Mesenchymal stem cell (in vitro differentiated cells and primary cell): ENCODE data around the gene TLCD1.
A peak's percentile ranks its signal among the peaks of the same experiment; 100 is the strongest.

Experiments
- DNase-seq: peaks from one replicate; pipeline ENCODE4 v3.0.0-alpha.2; 2013
- H2AFZ ChIP-seq: one replicate; pipeline ENCODE4 v1.6.1; 2013; ENCODE audit warnings: low read depth, mild to moderate bottlenecking, control low read depth, inconsistent platforms, low read length, moderate library complexity
- H2AK5ac ChIP-seq: 2 replicates; pipeline ENCODE4 v1.6.1; 2013; ENCODE audit warnings: low read length, moderate library complexity, mild to moderate bottlenecking, inconsistent platforms; ENCODE audit not compliant: severe bottlenecking
- H2BK120ac ChIP-seq: one replicate; pipeline ENCODE4 v1.6.1; 2013; ENCODE audit warnings: low read depth, mild to moderate bottlenecking, inconsistent platforms, low read length, moderate library complexity
- H2BK12ac ChIP-seq, 2 experiments: one replicate each; pipeline ENCODE4 v1.6.1; 2013; ENCODE audit warnings: inconsistent platforms in 2 of 2, low read length in 2 of 2, mild to moderate bottlenecking in 2 of 2, moderate library complexity in 2 of 2, control low read depth in 1 of 2
- H2BK15ac ChIP-seq: one replicate; pipeline ENCODE4 v1.6.1; 2013; ENCODE audit warnings: mild to moderate bottlenecking, low read depth, inconsistent platforms; ENCODE audit not compliant: poor library complexity, severe bottlenecking
- H2BK5ac ChIP-seq: 2 replicates; pipeline ENCODE4 v1.6.1; 2013; ENCODE audit warnings: low read depth, mild to moderate bottlenecking, low read length, control low read depth, inconsistent platforms; ENCODE audit not compliant: poor library complexity, severe bottlenecking
- H3K14ac ChIP-seq, 2 experiments: one replicate each; pipeline ENCODE4 v1.6.1; 2013; ENCODE audit warnings: inconsistent platforms in 2 of 2, low read length in 2 of 2, control low read depth in 1 of 2, mild to moderate bottlenecking in 1 of 2, moderate library complexity in 1 of 2
- H3K18ac ChIP-seq, 2 experiments: one replicate each; pipeline ENCODE4 v1.6.1; 2013; ENCODE audit warnings: inconsistent platforms in 2 of 2, low read length in 2 of 2, control low read depth in 1 of 2, low read depth in 1 of 2, mild to moderate bottlenecking in 1 of 2
- H3K23ac ChIP-seq, 2 experiments: one replicate each; pipeline ENCODE4 v1.6.1; 2013; ENCODE audit warnings: inconsistent platforms in 2 of 2, low read length in 2 of 2, mild to moderate bottlenecking in 2 of 2, moderate library complexity in 2 of 2, control low read depth in 1 of 2
- H3K27ac ChIP-seq: 2 replicates; pipeline ENCODE4 v1.5.1; 2013; ENCODE audit warnings: mild to moderate bottlenecking, moderate library complexity, low read length, control low read depth, inconsistent platforms; ENCODE audit not compliant: poor library complexity, severe bottlenecking
- H3K27me3 ChIP-seq, 2 experiments: 2 replicates each; pipeline versions ENCODE4 v1.6.1 to v1.7.0; 2013; ENCODE audit warnings: low read length in 2 of 2, mild to moderate bottlenecking in 2 of 2, moderate library complexity in 2 of 2, control low read depth in 1 of 2, inconsistent platforms in 1 of 2; ENCODE audit not compliant: control insufficient read depth in 1 of 2, insufficient read depth in 1 of 2
- H3K36me3 ChIP-seq, 2 experiments: 2 replicates each; pipeline versions ENCODE4 v1.6.1 to v1.7.0; 2013; ENCODE audit warnings: low read length in 2 of 2, control low read depth in 1 of 2, inconsistent platforms in 1 of 2, low read depth in 1 of 2, mild to moderate bottlenecking in 1 of 2; ENCODE audit not compliant: insufficient read depth in 2 of 2, control insufficient read depth in 1 of 2
- H3K4ac ChIP-seq, 2 experiments: one replicate each; pipeline ENCODE4 v1.6.1; 2013; ENCODE audit warnings: inconsistent platforms in 2 of 2, low read length in 2 of 2, mild to moderate bottlenecking in 2 of 2, moderate library complexity in 2 of 2, control low read depth in 1 of 2, low read depth in 1 of 2
- H3K4me1 ChIP-seq: 2 replicates; pipeline ENCODE4 v1.6.1; 2013; ENCODE audit warnings: low read depth, low read length, control low read depth; ENCODE audit not compliant: control insufficient read depth, insufficient read depth
- H3K4me2 ChIP-seq: 2 replicates; pipeline ENCODE4 v1.6.1; 2013; ENCODE audit warnings: low read length, mild to moderate bottlenecking, inconsistent platforms; ENCODE audit not compliant: poor library complexity, severe bottlenecking
- H3K4me3 ChIP-seq, 2 experiments: 2 replicates each; pipeline versions ENCODE4 v1.5.1 to v1.7.0; 2013; ENCODE audit warnings: low read length in 2 of 2, mild to moderate bottlenecking in 2 of 2, control low read depth in 1 of 2, low read depth in 1 of 2; ENCODE audit not compliant: insufficient read depth in 1 of 2
- H3K79me1 ChIP-seq: replicated peaks from 2 replicates; pipeline ENCODE4 v1.6.1; 2013; ENCODE audit warnings: mild to moderate bottlenecking, control low read depth, low read length, inconsistent platforms; ENCODE audit not compliant: poor library complexity, severe bottlenecking
- H3K9ac ChIP-seq: 2 replicates; pipeline ENCODE4 v1.7.0; 2013; ENCODE audit warnings: mild to moderate bottlenecking, low read length, moderate library complexity
- H3K9me3 ChIP-seq: 2 replicates; pipeline ENCODE4 v1.7.0; 2013; ENCODE audit warnings: mild to moderate bottlenecking, low read length; ENCODE audit not compliant: control insufficient read depth
- H4K8ac ChIP-seq: one replicate; pipeline ENCODE4 v1.6.1; 2013; ENCODE audit warnings: inconsistent platforms, mild to moderate bottlenecking, low read length, moderate library complexity
- H4K91ac ChIP-seq: one replicate; pipeline ENCODE4 v1.6.1; 2013; ENCODE audit warnings: mild to moderate bottlenecking, low read length, inconsistent platforms
- WGBS: methylation state at CpG from one replicate; pipeline ENCODE4 v1.1.7; 2013; ENCODE audit warnings: mixed read lengths; 5-methylcytosine and 5-hydroxymethylcytosine counted together

TLCD1 gene

GRCh38 chr17:28688481-28688880, 37.6 kb downstream of the TLCD1 start:
- Histone ChIP-seq H2BK12ac (no peak overlapping the region), H3K23ac (no peak overlapping the region), H2BK5ac (no peak overlapping the region), H4K8ac (no peak overlapping the region), H3K4me2 (no peak overlapping the region), H3K9ac (no peak overlapping the region), H2AFZ (no peak overlapping the region), H2BK15ac (no peak overlapping the region), H3K9me3 (no peaks in the 10 kb centered on the region), H4K91ac (no peak overlapping the region), H3K79me1 (peaks cover 12% of the 10 kb centered on the region), H2AK5ac (no peak overlapping the region), H3K18ac (no peak overlapping the region), H3K27ac (no peak overlapping the region), H3K36me3 (peaks cover 79 to 91% of the 10 kb centered on the region in 2 experiments), H3K14ac (no peak overlapping the region), H2BK120ac (no peak overlapping the region), H3K4me3 (no peak overlapping the region), H3K27me3 (no peaks in the 10 kb centered on the region), H3K4me1 (no peaks in the 10 kb centered on the region), H3K4ac (no peak overlapping the region)
- DNase-seq, result no peak
- WGBS, result 100% methylated on average over 1 of the region's 4 CpGs

DNA sequence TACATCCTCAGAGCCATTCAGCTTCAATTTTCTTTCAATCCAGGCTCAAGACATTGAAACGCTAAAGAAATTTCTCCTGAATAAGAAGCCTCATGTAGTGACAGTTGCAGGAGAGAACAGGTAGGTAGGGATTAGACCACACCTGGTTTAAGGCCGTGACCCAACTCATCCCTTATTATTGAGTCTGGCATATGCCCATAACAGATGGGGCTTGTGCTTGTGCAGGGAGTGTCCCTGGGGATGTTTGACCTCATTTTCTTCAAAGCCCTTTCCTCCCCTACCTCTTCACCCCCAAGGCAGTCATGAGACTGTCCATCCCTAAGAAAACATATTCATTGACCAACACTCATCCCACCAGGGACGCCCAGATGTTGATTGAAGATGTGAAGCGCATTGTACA, 39.7 kb downstream of the TLCD1 start:
- WGBS, result 100% methylated on average over 4 of the region's 4 CpGs
- H2BK15ac ChIP-seq, result no peak overlapping the region

GRCh38 chr17:28685366-28685765, 40.7 kb downstream of the TLCD1 start:
- H2AFZ ChIP-seq, result no peak overlapping the region

More for the DNA sequence above, 39.7 kb downstream of the TLCD1 start:
- H2AFZ ChIP-seq, result no peak overlapping the region
- H2BK120ac ChIP-seq, result no peak overlapping the region
- H3K79me1 ChIP-seq, result peaks cover 17% of the 10 kb centered on the region
- H3K23ac ChIP-seq, result no peak overlapping the region
- H2BK5ac ChIP-seq, result no peak overlapping the region
- no peak overlapping the region for H3K14ac ChIP-seq
- H3K4me3 ChIP-seq, result no peak overlapping the region
- H3K27ac ChIP-seq, result no peak overlapping the region
- H3K27me3 ChIP-seq, result no peaks in the 10 kb centered on the region
- no peak overlapping the region for H2AK5ac ChIP-seq
- H4K91ac ChIP-seq, result no peak overlapping the region
- H2BK12ac ChIP-seq, result no peak overlapping the region
- no peak overlapping the region for H3K18ac ChIP-seq
- H3K9ac ChIP-seq, result no peak overlapping the region
- H3K9me3 ChIP-seq, result no peaks in the 10 kb centered on the region
- H3K36me3 ChIP-seq, result peaks cover 84 to 97% of the 10 kb centered on the region in 2 experiments
- no peak for DNase-seq
- no peak overlapping the region for H4K8ac ChIP-seq
- no peaks in the 10 kb centered on the region for H3K4me1 ChIP-seq
- no peak overlapping the region for H3K4ac ChIP-seq
- H3K4me2 ChIP-seq, result no peak overlapping the region

GRCh38 chr17:28684963-28685362, 41.1 kb downstream of the TLCD1 start:
- Histone ChIP-seq H3K27ac (no peak overlapping the region), H3K23ac (no peak overlapping the region), H2BK5ac (no peak overlapping the region), H2AFZ (no peak overlapping the region), H3K4ac (no peak overlapping the region), H3K4me2 (no peak overlapping the region), H3K36me3 (peaks cover 82 to 96% of the 10 kb centered on the region in 2 experiments), H2BK12ac (no peak overlapping the region), H3K18ac (no peak overlapping the region), H2BK120ac (no peak overlapping the region), H2AK5ac (no peak overlapping the region), H3K79me1 (peaks cover 17% of the 10 kb centered on the region), H3K9me3 (no peaks in the 10 kb centered on the region), H4K8ac (no peak overlapping the region), H3K9ac (no peak overlapping the region), H3K14ac (no peak overlapping the region), H4K91ac (no peak overlapping the region), H2BK15ac (no peak overlapping the region), H3K4me3 (no peak overlapping the region), H3K4me1 (no peaks in the 10 kb centered on the region), H3K27me3 (no peaks in the 10 kb centered on the region)
- WGBS, result 21% methylated on average over 3 of the region's 3 CpGs
- peak; percentile 84 for DNase-seq

More at GRCh38 chr17:28685366-28685765, 40.7 kb downstream of the TLCD1 start:
- Histone ChIP-seq H3K9me3 (no peaks in the 10 kb centered on the region), H3K4me2 (no peak overlapping the region), H4K91ac (no peak overlapping the region), H2BK12ac (no peak overlapping the region), H3K27me3 (no peaks in the 10 kb centered on the region), H3K27ac (no peak overlapping the region), H3K14ac (no peak overlapping the region), H2BK5ac (no peak overlapping the region), H3K4me1 (no peaks in the 10 kb centered on the region), H3K4ac (no peak overlapping the region), H2AK5ac (no peak overlapping the region), H3K18ac (no peak overlapping the region), H3K4me3 (no peak overlapping the region), H3K79me1 (peaks cover 17% of the 10 kb centered on the region), H2BK15ac (no peak overlapping the region), H3K36me3 (peaks cover 83 to 97% of the 10 kb centered on the region in 2 experiments), H3K23ac (no peak overlapping the region), H4K8ac (no peak overlapping the region), H3K9ac (no peak overlapping the region), H2BK120ac (no peak overlapping the region)
- no peak for DNase-seq
- WGBS, result 95% methylated on average over 5 of the region's 5 CpGs
